Ishikawa (cell line): ENCODE data around the gene ESPL1.

Experiments used
- CEBPB ChIP-seq: IDR thresholded peaks from 2 replicates; pipeline ENCODE4 v1.6.1; 2012
- CREB1 ChIP-seq: IDR thresholded peaks from 2 replicates; pipeline ENCODE4 v1.6.1; 2012; ENCODE audit warnings: low read depth
- EGR1 ChIP-seq: IDR thresholded peaks from 2 replicates; pipeline ENCODE4 v1.6.1; 2012
- EP300 ChIP-seq: IDR thresholded peaks from 2 replicates; pipeline ENCODE4 v1.6.1; 2012; ENCODE audit warnings: borderline replicate concordance
- FOXM1 ChIP-seq: IDR thresholded peaks from 2 replicates; pipeline ENCODE4 v1.6.1; 2012; ENCODE audit warnings: low read depth, borderline replicate concordance
- MAX ChIP-seq: IDR thresholded peaks from 2 replicates; pipeline ENCODE4 v1.6.1; 2012
- NFIC ChIP-seq: IDR thresholded peaks from 2 replicates; pipeline ENCODE4 v1.6.1; 2012
- RAD21 ChIP-seq: IDR thresholded peaks from 2 replicates; pipeline ENCODE4 v1.6.1; 2012; ENCODE audit warnings: low read depth
- REST ChIP-seq: IDR thresholded peaks from 2 replicates; pipeline ENCODE4 v1.6.1; 2012; ENCODE audit warnings: low read depth, mild to moderate bottlenecking
- TAF1 ChIP-seq: IDR thresholded peaks from 2 replicates; pipeline ENCODE4 v1.6.1; 2012; ENCODE audit warnings: low read depth, mild to moderate bottlenecking
- TCF12 ChIP-seq: IDR thresholded peaks from 2 replicates; pipeline ENCODE4 v1.6.1; 2012; ENCODE audit warnings: low read depth
- YY1 ChIP-seq: IDR thresholded peaks from 2 replicates; pipeline ENCODE4 v1.6.1; 2012; ENCODE audit warnings: low read depth
- ZBTB7A ChIP-seq: IDR thresholded peaks from 2 replicates; pipeline ENCODE4 v1.6.1; 2012; ENCODE audit warnings: low read depth

- TF ChIP-seq EP300, result no peak
- no peak for TF ChIP-seq ZBTB7A
- no peak for TF ChIP-seq MAX
- TF ChIP-seq CREB1, result no peak
- no peak for TF ChIP-seq TCF12
- no peak for TF ChIP-seq TAF1
- no peak for TF ChIP-seq YY1
- TF ChIP-seq CEBPB, result no peak
- TF ChIP-seq RAD21, result no peak
- TF ChIP-seq EGR1, result no peak
- no peak for TF ChIP-seq NFIC
- TF ChIP-seq REST, result no peak
- TF ChIP-seq FOXM1, result no peak
Measured at GRCh38 chr12:53223389-53224060, 44.6 kb upstream of the ESPL1 start.
